HG02970 (cell line): Measurements from ENCODE around the gene ACP5.
"Not testable (repeated sequence)": the region's sequence is repeated elsewhere in the genome, so short reads cannot be mapped to it uniquely, and the experiment has no call there.

ENCODE experiments used
- ATAC-seq: cut with Tn5 transposase; IDR thresholded peaks from one replicate; pipeline ENCODE4 v1.9.1; 2021; ENCODE audit warnings: mild to moderate bottlenecking, moderate library complexity, moderate number of reproducible peaks; ENCODE audit not compliant: unreplicated experiment, low FRiP score

The ACP5 gene

DNA sequence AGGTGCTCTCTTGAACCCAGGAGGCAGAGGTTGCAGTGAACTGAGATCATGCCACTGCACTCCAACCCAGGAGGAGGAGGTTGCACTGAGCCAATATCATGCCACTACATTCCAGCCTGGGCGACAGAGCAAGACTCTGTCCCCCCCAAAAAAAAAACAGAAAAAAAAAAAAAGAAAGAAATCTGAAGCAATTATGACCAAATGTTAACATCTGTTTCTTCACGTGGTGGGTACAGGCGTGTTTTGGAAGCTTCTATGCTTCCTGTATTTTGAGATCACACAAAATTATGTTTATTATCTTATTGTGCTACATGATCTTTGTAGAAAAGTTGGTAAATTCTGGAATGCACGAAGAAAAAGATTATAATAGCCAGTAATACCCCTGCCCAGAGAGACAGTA lies 2.7 kb upstream of the ACP5 start:
- no peak for ATAC-seq

GRCh38 chr19:11578258-11579142 lies 1.1 kb upstream of the ACP5 start:
- no peak for ATAC-seq

GRCh38 chr19:11576227-11576626 lies 1.2 kb downstream of the ACP5 start:
- ATAC-seq = no peak

GRCh38 chr19:11574689-11575088 lies 2.8 kb downstream of the ACP5 start:
- ATAC-seq = no peak

DNA sequence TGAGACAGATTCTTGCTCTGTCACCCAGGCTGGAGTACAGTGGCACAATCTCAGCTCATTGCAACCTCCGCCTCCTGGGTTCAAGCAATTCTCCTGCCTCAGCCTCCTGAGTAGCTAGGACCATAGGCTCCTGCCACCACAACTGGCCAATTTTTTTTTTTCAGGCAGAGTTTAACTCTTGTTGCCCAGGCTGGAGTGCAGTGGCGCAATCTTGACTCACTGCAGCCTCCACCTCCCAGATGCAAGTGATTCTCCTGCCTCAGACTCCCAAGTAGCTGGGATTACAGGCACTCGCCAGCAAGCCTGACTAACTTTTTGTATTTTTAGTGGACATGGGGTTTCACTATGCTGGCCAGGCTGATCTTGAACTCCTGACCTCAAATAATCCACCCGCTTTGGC lies 3.7 kb downstream of the ACP5 start:
- ATAC-seq = not testable (repeated sequence)

DNA sequence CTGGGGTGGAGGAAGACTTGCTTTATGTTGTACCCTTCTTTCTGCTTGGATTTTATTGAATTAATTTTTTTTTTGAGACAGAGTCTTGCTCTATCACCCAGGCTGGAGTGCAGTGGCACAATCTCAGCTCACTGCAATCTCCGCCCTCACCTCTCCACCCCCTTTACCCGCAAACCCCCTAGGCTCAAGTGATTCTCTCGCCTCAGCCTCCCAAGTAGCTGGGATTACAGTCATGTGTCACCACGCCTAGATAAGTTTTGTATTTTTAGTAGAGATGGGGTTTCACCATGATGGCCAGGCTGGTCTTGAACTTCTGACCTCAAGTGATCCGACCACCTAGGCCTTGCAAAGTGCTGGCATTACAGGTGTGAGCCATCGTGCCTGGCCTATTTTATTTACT lies 4.1 kb downstream of the ACP5 start:
- ATAC-seq = not testable (repeated sequence)

GRCh38 chr19:11570039-11570462 lies 7.4 kb downstream of the ACP5 start:
- ATAC-seq = no peak

DNA sequence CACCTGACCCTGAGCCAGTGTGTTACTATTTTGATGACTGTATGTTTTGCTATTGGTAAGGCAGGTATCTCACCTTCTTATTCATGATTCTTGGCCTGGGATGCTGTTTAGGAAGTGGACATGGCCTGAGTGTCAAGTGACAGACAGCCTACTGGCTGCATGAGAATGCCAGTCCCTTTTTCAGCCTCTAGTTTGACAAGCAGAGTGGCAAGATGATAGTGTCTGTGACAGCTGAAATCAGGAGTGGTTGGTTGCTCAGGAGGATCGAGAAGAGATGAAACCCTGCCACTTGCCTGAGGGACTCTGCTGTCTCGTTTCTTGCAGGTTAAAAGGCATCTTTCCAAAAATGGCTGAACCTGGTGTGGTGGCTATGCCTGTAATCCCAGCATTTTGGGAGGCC lies 11.3 kb downstream of the ACP5 start:
- ATAC-seq = no peak

- not testable (repeated sequence) for ATAC-seq
Measured at GRCh38 chr19:11565649-11565980, 11.8 kb downstream of the ACP5 start.

GRCh38 chr19:11564082-11564807 lies 13.2 kb downstream of the ACP5 start:
- ATAC-seq = not testable (repeated sequence)

- no peak for ATAC-seq
Measured at GRCh38 chr19:11563532-11563931, 13.9 kb downstream of the ACP5 start.

DNA sequence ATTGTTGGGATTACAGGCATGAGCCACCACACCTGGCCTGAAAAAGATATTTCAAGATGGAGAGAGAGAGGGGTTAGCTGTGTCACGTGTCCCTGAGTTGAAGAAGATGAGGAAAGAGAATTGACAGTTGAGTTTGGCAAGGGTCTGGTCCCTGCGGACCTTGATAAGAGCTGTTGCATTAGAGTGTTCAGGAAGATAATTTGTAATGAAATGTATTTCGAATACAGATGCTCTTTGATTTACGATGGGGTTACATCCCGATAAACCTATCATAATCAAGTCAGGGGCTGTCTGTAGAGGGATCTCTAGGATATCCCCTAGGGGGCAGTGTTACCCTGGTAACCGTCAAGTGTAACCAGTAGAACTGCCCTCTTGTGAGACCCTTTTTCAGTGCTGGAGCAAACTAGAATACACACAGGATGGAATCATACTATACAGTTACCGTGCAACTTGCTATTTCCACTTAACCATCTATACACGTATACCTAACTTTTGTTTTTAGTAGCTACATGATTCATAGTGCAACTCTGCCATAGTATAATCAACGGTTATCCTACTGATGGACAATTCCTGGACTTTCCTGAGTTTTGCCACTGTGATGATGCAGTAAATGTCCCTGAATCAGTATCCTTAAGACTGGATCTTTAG lies 16.9 kb downstream of the ACP5 start:
- ATAC-seq = no peak

- ATAC-seq = peak; percentile 87
Measured at GRCh38 chr19:11558881-11559828, 18.3 kb downstream of the ACP5 start, which contains the start of gene ELOF1. Gene ELOF1 (minus strand): TSS chr19:11559230. CDS start chr19:11554347, 4,883 bp downstream.

DNA sequence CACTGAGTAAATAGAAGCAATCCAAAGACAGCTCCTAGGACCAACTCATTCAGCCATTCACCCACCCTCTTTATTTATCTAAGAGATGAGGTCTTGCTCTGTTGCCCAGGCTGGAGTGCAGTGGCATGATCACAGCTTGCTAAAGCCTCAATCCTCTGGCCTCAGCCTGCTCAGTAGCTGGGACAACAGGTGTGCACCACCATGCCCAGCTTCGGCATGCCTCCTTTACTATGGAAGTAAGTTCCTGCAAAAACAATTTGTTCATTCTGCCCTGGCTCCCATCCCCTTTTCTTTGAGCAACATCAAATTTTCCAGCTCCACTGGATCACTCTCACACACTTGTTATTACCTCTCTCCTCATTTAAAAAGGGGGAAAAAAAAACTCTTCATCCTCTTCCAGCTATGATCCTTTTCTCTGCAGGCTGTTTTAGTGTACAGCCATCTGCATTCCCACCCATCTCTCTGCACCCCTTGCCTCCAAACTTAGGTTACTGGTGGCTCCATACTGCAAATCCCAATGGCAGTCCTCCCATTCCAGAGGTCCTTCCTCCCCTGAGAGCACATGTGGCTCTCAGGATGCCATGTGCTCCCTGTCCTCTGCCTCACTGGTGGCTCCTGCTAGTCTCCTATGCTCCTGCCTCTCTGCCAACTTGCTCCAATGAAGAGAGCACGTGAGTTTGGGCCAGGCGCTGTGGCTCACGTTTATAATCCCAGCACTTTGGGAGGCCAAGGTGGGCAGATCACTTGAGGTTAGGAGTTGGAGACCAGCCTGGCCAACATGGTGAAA lies 20.6 kb downstream of the ACP5 start:
- ATAC-seq = no peak

- ATAC-seq = no peak
Measured at GRCh38 chr19:11555246-11555645, 22.2 kb downstream of the ACP5 start.

GRCh38 chr19:11554160-11554559 lies 23.3 kb downstream of the ACP5 start:
- no peak for ATAC-seq

GRCh38 chr19:11552666-11553372 lies 24.6 kb downstream of the ACP5 start:
- ATAC-seq = no peak

- no peak for ATAC-seq
Measured at GRCh38 chr19:11551603-11552235, 25.7 kb downstream of the ACP5 start.
